Endothelial cell of umbilical vein (primary cell): ENCODE results near the gene HCK. TPM values are rescaled to one million over a fixed set of nuclear protein-coding genes. Genes with fewer than 3 reads are reported as not detected.

Source experiments
- BruUV-seq: library from RNA; stranded (reverse); fragments of 400-500 nt; replicated peaks from 2 replicates; lab custom pipeline; 2021; lab: Mats Ljungman, UMichigan
- CTCF ChIA-PET: fragments of 300-600, 350-600 bp; sonication (Branson Sonifier 250); formaldehyde crosslinking; loops from one replicate; lab custom pipeline; 2021; ENCODE audit warnings: antibody characterized with exemption, inconsistent platforms; lab: Charles Lee
- POLR2A ChIA-PET: fragments of 300-600, 350-600 bp; sonication (Branson Sonifier 250); formaldehyde crosslinking; loops from one replicate; lab custom pipeline; 2021; ENCODE audit warnings: antibody characterized with exemption, inconsistent platforms; lab: Charles Lee
- DNase-seq: peaks from one replicate; pipeline ENCODE4 v3.0.0-alpha.2; 2011; ENCODE audit warnings: low read depth, low spot score
- FAIRE-seq: peaks from 2 replicates; lab custom pipeline; 2011; peaks lifted over from hg19 to GRCh38; lab: Jason Lieb, UNC
- H2AFZ ChIP-seq: 2 replicates; pipeline ENCODE4 v1.6.0; 2012; ENCODE audit warnings: low read depth, low read length, control low read depth, inconsistent platforms
- H3K27ac ChIP-seq: 2 replicates; pipeline ENCODE4 v1.5.1; 2011; ENCODE audit warnings: low read depth, mild to moderate bottlenecking, control low read depth, low read length, moderate library complexity; ENCODE audit not compliant: insufficient read depth
- H3K27me3 ChIP-seq, 2 experiments: 2 replicates each; pipeline versions ENCODE4 v1.6.0 to v1.6.1; 2011; ENCODE audit warnings: low read length in 2 of 2, mixed read lengths in 1 of 2; ENCODE audit not compliant: control insufficient read depth in 2 of 2, insufficient read depth in 2 of 2
- H3K36me3 ChIP-seq, 2 experiments: 2 replicates in 1 of 2; 3 replicates in 1 of 2; pipeline ENCODE4 v1.5.1; 2011; ENCODE audit warnings: low read length in 2 of 2, mild to moderate bottlenecking in 1 of 2, moderate library complexity in 1 of 2; ENCODE audit not compliant: control insufficient read depth in 2 of 2, insufficient read depth in 2 of 2; ENCODE audit errors: extremely low read depth in 1 of 2
- H3K4me1 ChIP-seq: 3 replicates; pipeline ENCODE4 v1.5.1; 2011; ENCODE audit warnings: mild to moderate bottlenecking, low read length; ENCODE audit not compliant: control insufficient read depth, insufficient read depth; ENCODE audit errors: extremely low read depth
- H3K4me2 ChIP-seq: 2 replicates; pipeline ENCODE4 v1.6.1; 2011; ENCODE audit warnings: low read length, control low read depth, mixed read lengths; ENCODE audit not compliant: insufficient read depth
- H3K4me3 ChIP-seq, 3 experiments: fragments of 200-600 bp in 1 of 3; sonication (generic), shearing (Covaris generic) in 1 of 3; replicated peaks in 1 of 3; 2 replicates each; pipeline ENCODE4 v1.5.1; 2011 to 2016; ENCODE audit warnings: control low read depth in 3 of 3, low read length in 3 of 3, mild to moderate bottlenecking in 2 of 3, inconsistent platforms in 1 of 3, low read depth in 1 of 3, moderate library complexity in 1 of 3; ENCODE audit not compliant: insufficient read depth in 1 of 3
- H3K79me2 ChIP-seq: 2 replicates; pipeline ENCODE4 v1.6.0; 2012; ENCODE audit warnings: low read length, inconsistent platforms; ENCODE audit not compliant: control insufficient read depth, insufficient read depth
- H3K9ac ChIP-seq: replicated peaks from 2 replicates; pipeline ENCODE3; 2011; ENCODE audit warnings: low read length, control low read depth; ENCODE audit not compliant: insufficient read depth; ENCODE audit errors: extremely low read depth
- H3K9me1 ChIP-seq: replicated peaks from 3 replicates; pipeline ENCODE4 v1.6.0; 2011; ENCODE audit warnings: mild to moderate bottlenecking, low read length; ENCODE audit not compliant: control insufficient read depth, insufficient read depth; ENCODE audit errors: extremely low read depth
- H3K9me3 ChIP-seq: replicated peaks from 2 replicates; pipeline ENCODE4 v1.5.1; 2012; ENCODE audit warnings: low read length, inconsistent platforms; ENCODE audit not compliant: control insufficient read depth, insufficient read depth
- H4K20me1 ChIP-seq: replicated peaks from 2 replicates; pipeline ENCODE3; 2011; ENCODE audit warnings: mild to moderate bottlenecking, low read length; ENCODE audit not compliant: control insufficient read depth, insufficient read depth; ENCODE audit errors: extremely low read depth
- EZH2 ChIP-seq: IDR thresholded peaks from 2 replicates; pipeline ENCODE4 v1.6.1; 2012; ENCODE audit warnings: borderline replicate concordance, low read depth, mild to moderate bottlenecking, moderate library complexity, low read length, inconsistent platforms; ENCODE audit not compliant: severe bottlenecking
- FOS ChIP-seq: IDR thresholded peaks from 2 replicates; pipeline ENCODE4 v1.6.1; 2011; ENCODE audit warnings: mild to moderate bottlenecking, low read length, moderate library complexity, borderline replicate concordance; ENCODE audit not compliant: insufficient read depth
- GATA2 ChIP-seq: IDR thresholded peaks from 2 replicates; pipeline ENCODE4 v1.7.0; 2011; ENCODE audit warnings: low read depth, mild to moderate bottlenecking, moderate library complexity, mixed read lengths, low read length; ENCODE audit not compliant: insufficient read length, insufficient read depth
- JUN ChIP-seq: IDR thresholded peaks from 2 replicates; pipeline ENCODE4 v1.6.1; 2011; ENCODE audit warnings: borderline replicate concordance, low read depth; ENCODE audit not compliant: insufficient read length, insufficient read depth
- MYC ChIP-seq: IDR thresholded peaks from one replicate; pipeline ENCODE4 v1.6.1; 2011; ENCODE audit warnings: mild to moderate bottlenecking, low read depth, low read length
- POLR2A ChIP-seq: IDR thresholded peaks from 2 replicates; pipeline ENCODE4 v1.6.1; 2012; ENCODE audit warnings: low read depth, mild to moderate bottlenecking, control low read depth, low read length
- POLR2AphosphoS5 ChIP-seq: IDR thresholded peaks from 2 replicates; pipeline ENCODE4 v1.6.1; 2012; ENCODE audit warnings: low read depth, mild to moderate bottlenecking, control low read depth, low read length, moderate library complexity; ENCODE audit not compliant: insufficient read depth
- dilution Hi-C: fragments of 300-500 bp; cut with MboI; formaldehyde crosslinking; loops from one replicate; pipeline ENCODE4 v1.15.0; 2019; ENCODE audit warnings: low sequenced_read_pairs; ENCODE audit not compliant: extremely low pct_ligation_motif_present
- intact Hi-C: fragments of 100-400 bp; cut with micrococcal nuclease; formaldehyde crosslinking; loops from one replicate; pipeline ENCODE4 v1.10.0; 2022
- polyA plus RNA-seq, 4 experiments: library from polyadenylated mRNA; depleted of rRNA in 3 of 4; stranded (reverse) in 3 of 4; unstranded in 1 of 4; fragments of >200 nt; gene quantifications; 2 replicates each; pipeline versions ENCODE4 v1.2.1 to v1.2.3, GENCODE V29; 2011 to 2012; ENCODE audit warnings: missing spikeins in 1 of 4
- total RNA-seq: library from RNA; stranded (reverse); gene quantifications from 2 replicates; pipeline ENCODE4 v1.2.3, GENCODE V29; 2021
- TF ChIP-seq, protein P1 (sequence below), 2 donors: IDR thresholded peaks; 1 replicate in 1 of 2; 2 replicates in 1 of 2; pipeline ENCODE4 v1.5.1; 2011; ENCODE audit warnings: low read length in 2 of 2, mild to moderate bottlenecking in 2 of 2, moderate library complexity in 2 of 2, control low read depth in 1 of 2, inconsistent platforms in 1 of 2, low read depth in 1 of 2; ENCODE audit not compliant: insufficient read depth in 1 of 2; ENCODE audit errors: extremely low read depth in 1 of 2

The HCK gene
- total and polyA plus RNA-seq, 2 donors (not counting 3 experiments of a cell fraction or from before 2014, with no cell fraction given) = not detected

DNA sequence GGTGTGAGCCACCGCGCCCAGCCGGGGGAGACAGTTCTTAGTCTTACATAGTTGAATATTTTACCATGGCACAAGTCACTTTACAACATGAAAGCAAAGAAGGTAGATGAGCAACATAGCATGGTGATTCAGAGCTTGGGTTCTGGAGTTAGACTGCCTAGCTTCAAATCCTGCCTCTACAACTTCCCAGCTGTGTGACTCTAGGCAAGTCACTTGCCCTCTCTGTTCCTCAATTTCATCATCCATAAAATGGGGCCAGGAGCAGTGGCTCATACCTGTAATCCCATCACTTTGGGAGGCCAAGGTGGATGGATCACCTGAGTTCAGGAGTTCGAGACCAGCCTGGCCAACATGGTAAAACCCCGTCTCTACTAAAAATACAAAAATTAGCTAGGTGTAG is 26.3 kb downstream of the HCK start:
- H3K27me3 ChIP-seq = peaks cover 3 to 4% of the 10 kb centered on the region in 2 experiments
- ChIA-PET CTCF (no interaction called here), POLR2A (no interaction called here)
- no peaks in the 10 kb centered on the region for H3K9me3 ChIP-seq
- H3K4me3 ChIP-seq = no peak overlapping the region
- FAIRE-seq = no peak
- no TSS peak for BruUV-seq
- TF ChIP-seq POLR2AphosphoS5 (no peak), MYC (no peak), GATA2 (no peak), FOS (no peak), JUN (no peak), POLR2A (no peak), EZH2 (no peak)
- no peaks in the 10 kb centered on the region for H3K9me1 ChIP-seq
- no peak overlapping the region for H3K4me2 ChIP-seq
- no peak overlapping the region for H3K27ac ChIP-seq
- no peaks in the 10 kb centered on the region for H4K20me1 ChIP-seq
- dilution Hi-C loops (no loop called here), intact Hi-C loops (no loop called here)
- H3K36me3 ChIP-seq = no peaks in the 10 kb centered on the region
- H3K4me1 ChIP-seq = peaks cover 6% of the 10 kb centered on the region
- H3K79me2 ChIP-seq = no peaks in the 10 kb centered on the region
- no peak overlapping the region for H3K9ac ChIP-seq
- H2AFZ ChIP-seq = no peak overlapping the region
- no peak for DNase-seq

DNA sequence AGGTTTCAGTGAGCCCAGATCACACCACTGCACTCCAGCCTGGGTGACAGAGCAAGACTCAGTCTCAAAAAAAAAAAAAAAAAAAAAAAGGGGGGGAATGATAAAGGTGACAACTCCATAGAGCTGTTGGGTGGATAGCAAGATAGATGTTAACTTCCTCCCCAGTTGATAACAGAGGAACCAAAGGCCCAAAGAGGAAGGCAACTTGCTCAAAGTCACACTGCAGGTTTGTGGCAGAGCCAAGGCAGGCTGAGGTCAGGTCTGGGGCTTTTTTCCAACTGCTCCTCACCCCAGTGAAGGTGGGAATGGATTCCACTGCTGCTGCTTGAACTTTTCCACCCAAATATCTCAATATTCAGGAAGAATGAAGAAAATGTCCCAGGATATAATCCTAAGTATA is 26.7 kb downstream of the HCK start:
- no peaks in the 10 kb centered on the region for H3K36me3 ChIP-seq
- peaks cover 3 to 4% of the 10 kb centered on the region in 2 experiments for H3K27me3 ChIP-seq
- no peak overlapping the region for H2AFZ ChIP-seq
- intact Hi-C loops (no loop called here), dilution Hi-C loops (no loop called here)
- no peaks in the 10 kb centered on the region for H3K79me2 ChIP-seq
- H3K9me3 ChIP-seq = no peaks in the 10 kb centered on the region
- TF ChIP-seq POLR2A = no peak
- TF ChIP-seq, protein P1, sequence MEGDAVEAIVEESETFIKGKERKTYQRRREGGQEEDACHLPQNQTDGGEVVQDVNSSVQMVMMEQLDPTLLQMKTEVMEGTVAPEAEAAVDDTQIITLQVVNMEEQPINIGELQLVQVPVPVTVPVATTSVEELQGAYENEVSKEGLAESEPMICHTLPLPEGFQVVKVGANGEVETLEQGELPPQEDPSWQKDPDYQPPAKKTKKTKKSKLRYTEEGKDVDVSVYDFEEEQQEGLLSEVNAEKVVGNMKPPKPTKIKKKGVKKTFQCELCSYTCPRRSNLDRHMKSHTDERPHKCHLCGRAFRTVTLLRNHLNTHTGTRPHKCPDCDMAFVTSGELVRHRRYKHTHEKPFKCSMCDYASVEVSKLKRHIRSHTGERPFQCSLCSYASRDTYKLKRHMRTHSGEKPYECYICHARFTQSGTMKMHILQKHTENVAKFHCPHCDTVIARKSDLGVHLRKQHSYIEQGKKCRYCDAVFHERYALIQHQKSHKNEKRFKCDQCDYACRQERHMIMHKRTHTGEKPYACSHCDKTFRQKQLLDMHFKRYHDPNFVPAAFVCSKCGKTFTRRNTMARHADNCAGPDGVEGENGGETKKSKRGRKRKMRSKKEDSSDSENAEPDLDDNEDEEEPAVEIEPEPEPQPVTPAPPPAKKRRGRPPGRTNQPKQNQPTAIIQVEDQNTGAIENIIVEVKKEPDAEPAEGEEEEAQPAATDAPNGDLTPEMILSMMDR (IDR thresholded peaks at IDR 0.05; ENCODE audit: extremely low read depth in 1 of 2, insufficient read depth in 1 of 2, low read depth in 1 of 2, low read length in 2 of 2) = no peak
- TF ChIP-seq MYC = no peak
- TF ChIP-seq GATA2 = no peak
- no peak for TF ChIP-seq FOS
- no peak for TF ChIP-seq EZH2
- no peak for TF ChIP-seq POLR2AphosphoS5
- no peak overlapping the region for H3K4me2 ChIP-seq
- H3K9me1 ChIP-seq = no peaks in the 10 kb centered on the region
- CTCF ChIA-PET = interaction anchor here (1.6 to 4.5 kb wide), 2 partner anchors 12 to 13 kb away, joined by 3 to 17 read pairs; no protein-coding TSS in a partner anchor
- BruUV-seq = no TSS peak
- DNase-seq = no peak
- H3K9ac ChIP-seq = no peak overlapping the region
- no peaks in the 10 kb centered on the region for H4K20me1 ChIP-seq
- no peak overlapping the region for H3K4me3 ChIP-seq
- peaks cover 3% of the 10 kb centered on the region for H3K4me1 ChIP-seq
- no peak overlapping the region for H3K27ac ChIP-seq
- POLR2A ChIA-PET = no interaction called here
- FAIRE-seq = no peak
